AG08395 (cell line): ENCODE results near the gene SUN3.
"Not testable (repeated sequence)": the region's sequence is repeated elsewhere in the genome, so short reads cannot be mapped to it uniquely, and the experiment has no call there.

Experiments
- DNase-seq: peaks from one replicate; pipeline ENCODE4 v3.0.0; 2012; ENCODE audit warnings: mixed read lengths, low spot score

SUN3 gene

GRCh38 chr7:48031111-48031510, 2.2 kb upstream of the SUN3 start:
- DNase-seq, result no peak

GRCh38 chr7:48025624-48026023, 3.3 kb downstream of the SUN3 start:
- no peak for DNase-seq

- no peak for DNase-seq
These were observed 11.2 kb downstream of the SUN3 start for GRCh38 chr7:48017674-48018073.

GRCh38 chr7:48016641-48017040, 12.3 kb downstream of the SUN3 start:
- no peak for DNase-seq

- DNase-seq, result no peak
These were observed 17.0 kb downstream of the SUN3 start for GRCh38 chr7:48011951-48012350.

GRCh38 chr7:48011323-48011722, 17.6 kb downstream of the SUN3 start:
- DNase-seq, result no peak

- no peak for DNase-seq
These were observed 19.0 kb downstream of the SUN3 start for GRCh38 chr7:48009954-48010353.

- DNase-seq, result no peak
These were observed 19.6 kb downstream of the SUN3 start for GRCh38 chr7:48009257-48009656.

- no peak for DNase-seq
These were observed 22.0 kb downstream of the SUN3 start for GRCh38 chr7:48006866-48007265.

GRCh38 chr7:48004638-48005037, 24.3 kb downstream of the SUN3 start:
- DNase-seq, result no peak

- no peak for DNase-seq
These were observed 24.9 kb downstream of the SUN3 start for GRCh38 chr7:48004032-48004431.

- not testable (repeated sequence) for DNase-seq
These were observed 28.7 kb downstream of the SUN3 start for GRCh38 chr7:48000164-48000563.

GRCh38 chr7:47999413-47999812, 29.5 kb downstream of the SUN3 start:
- DNase-seq, result no peak

GRCh38 chr7:47992446-47992845, 36.5 kb downstream of the SUN3 start:
- DNase-seq, result no peak

GRCh38 chr7:47991741-47992311, 37.1 kb downstream of the SUN3 start:
- DNase-seq, result peak; percentile 89

GRCh38 chr7:47991270-47991669, 37.6 kb downstream of the SUN3 start:
- no peak for DNase-seq

- DNase-seq, result no peak
These were observed 38.3 kb downstream of the SUN3 start for GRCh38 chr7:47990592-47990991.

GRCh38 chr7:47989607-47990400, 39.1 kb downstream of the SUN3 start:
- DNase-seq, result not testable (repeated sequence)

GRCh38 chr7:47988496-47989386, 40.2 kb downstream of the SUN3 start:
- no peak for DNase-seq

GRCh38 chr7:47982610-47983009, 46.3 kb downstream of the SUN3 start:
- no peak for DNase-seq

- not testable (repeated sequence) for DNase-seq
These were observed 48.3 kb downstream of the SUN3 start for GRCh38 chr7:47980648-47981047.

GRCh38 chr7:47979832-47980181, 49.1 kb downstream of the SUN3 start:
- DNase-seq, result no peak
